Pancreas (tissue), 10 donors: ENCODE measurements around the gene DDX10. TPM values are rescaled to one million over a fixed set of nuclear protein-coding genes. Genes with fewer than 3 reads are reported as not detected.

Experiments used
- ATAC-seq, 4 donors: fragments of 200-7000 bp; cut with Tn5 transposase; one replicate each; pipeline versions ENCODE4 v1.8.0 to v1.9.1; 2020; ENCODE audit warnings: mild to moderate bottlenecking in 4 of 4, moderate library complexity in 4 of 4
- DNase-seq, 6 donors: peaks; one replicate each; pipeline ENCODE4 v3.0.0-alpha.2; 2020
- FAIRE-seq: peaks from 2 replicates; lab custom pipeline; 2012; peaks lifted over from hg19 to GRCh38; lab: Jason Lieb, UNC
- H3K27ac ChIP-seq, 4 donors: fragments of 200-600 bp; sonication (generic); 1 replicate in 3 of 4; 2 replicates in 1 of 4; pipeline versions ENCODE4 v1.5.0 to v1.8.0; 2020
- H3K27me3 ChIP-seq, 4 donors: fragments of 200-600 bp; one replicate each; pipeline ENCODE4 v1.8.0; 2021
- H3K36me3 ChIP-seq, 3 donors: fragments of 200-600 bp; sonication (generic) in 1 of 3; one replicate each; pipeline versions ENCODE4 v1.5.0 to v1.8.0; 2020 to 2021
- H3K4me1 ChIP-seq, 3 donors: fragments of 200-600 bp; one replicate each; pipeline ENCODE4 v1.8.0; 2021
- H3K4me3 ChIP-seq, 4 donors: fragments of 200-600 bp; sonication (generic) in 2 of 4; one replicate each; pipeline versions ENCODE4 v1.5.0 to v1.8.0; 2020 to 2021
- H3K9me3 ChIP-seq, 4 donors: fragments of 200-600 bp; one replicate each; pipeline ENCODE4 v1.8.0; 2021
- WGBS, 2 donors: extraction: QIAGEN DNeasy Blood & Tissue Kit; methylation state at CpG; one replicate each; pipeline ENCODE4 v1.1.7; 2013; 5-methylcytosine and 5-hydroxymethylcytosine counted together
- intact Hi-C, 3 donors: fragments of 100-400 bp; cut with DNase I; formaldehyde crosslinking; loops; one replicate each; pipeline versions ENCODE4 v1.11.1 to v1.14.2; 2022
- polyA plus RNA-seq, 2 donors: library from polyadenylated mRNA; stranded (reverse); fragments of 200-250 nt; gene quantifications; one replicate each; pipeline ENCODE4 v1.2.3, GENCODE V29; 2013
- total RNA-seq, 6 donors: library from RNA; stranded (reverse); fragmentation: NEBNext Ultra II Directional in 4 of 6; extraction: Animal tissue kit (Norgen Biotek cat#: 25700) in 4 of 6; gene quantifications; one replicate each; pipeline versions ENCODE4 v1.2.1 to v1.2.4, GENCODE V29; 2021 to 2023
- TF ChIP-seq, protein P1 (sequence below), 4 donors: fragments of 200-600 bp; sonication (generic) in 3 of 4; IDR thresholded peaks; one replicate each; pipeline versions ENCODE4 v1.5.0 to v1.8.0; 2021; ENCODE audit warnings: antibody characterized with exemption in 4 of 4
- donor health status: healthy with polysubstance abuse.
- donor health status: DM: no; HTN: no; CAD: no; lungs with moderate emphysema.
- donor health status: DM: no; HTN: no; CAD: no.
- donor health status: control.
- donor health status: control.
- donor health status: Bipolar disorder and iron deficiency.
- donor health status: DM: yes; HTN: yes; CAD: no.
- donor health status: DM: no; HTN: no; CAD: no.
- donor health status: DM: no; HTN: no; CAD: no.
- donor health status: DM: yes; HTN: yes; CAD: no.

DDX10 gene
- total and polyA plus RNA-seq, 8 donors: 10.9 to 18.4 (median 16.5) TPM

- intact Hi-C loops: no loop called here
- WGBS, 2 donors: 74 to 88% methylated on average over 4 of the region's 4 CpGs
- TF ChIP-seq, protein P1, sequence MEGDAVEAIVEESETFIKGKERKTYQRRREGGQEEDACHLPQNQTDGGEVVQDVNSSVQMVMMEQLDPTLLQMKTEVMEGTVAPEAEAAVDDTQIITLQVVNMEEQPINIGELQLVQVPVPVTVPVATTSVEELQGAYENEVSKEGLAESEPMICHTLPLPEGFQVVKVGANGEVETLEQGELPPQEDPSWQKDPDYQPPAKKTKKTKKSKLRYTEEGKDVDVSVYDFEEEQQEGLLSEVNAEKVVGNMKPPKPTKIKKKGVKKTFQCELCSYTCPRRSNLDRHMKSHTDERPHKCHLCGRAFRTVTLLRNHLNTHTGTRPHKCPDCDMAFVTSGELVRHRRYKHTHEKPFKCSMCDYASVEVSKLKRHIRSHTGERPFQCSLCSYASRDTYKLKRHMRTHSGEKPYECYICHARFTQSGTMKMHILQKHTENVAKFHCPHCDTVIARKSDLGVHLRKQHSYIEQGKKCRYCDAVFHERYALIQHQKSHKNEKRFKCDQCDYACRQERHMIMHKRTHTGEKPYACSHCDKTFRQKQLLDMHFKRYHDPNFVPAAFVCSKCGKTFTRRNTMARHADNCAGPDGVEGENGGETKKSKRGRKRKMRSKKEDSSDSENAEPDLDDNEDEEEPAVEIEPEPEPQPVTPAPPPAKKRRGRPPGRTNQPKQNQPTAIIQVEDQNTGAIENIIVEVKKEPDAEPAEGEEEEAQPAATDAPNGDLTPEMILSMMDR (IDR thresholded peaks at IDR 0.05): no peak
- H3K4me1 ChIP-seq: no peaks in the 10 kb centered on the region
- H3K9me3 ChIP-seq: no peaks in the 10 kb centered on the region
- no peak overlapping the region for H3K4me3 ChIP-seq
- no peaks in the 10 kb centered on the region for H3K36me3 ChIP-seq
- no peak overlapping the region for H3K27ac ChIP-seq
- no peaks in the 10 kb centered on the region for H3K27me3 ChIP-seq
- FAIRE-seq (no peak), ATAC-seq (peak in 1 of 4 donors; percentile 30), DNase-seq (no peak)
These were observed 205.6 kb downstream of the DDX10 start for GRCh38 chr11:108870373-108871020.

- no peaks in the 10 kb centered on the region for H3K9me3 ChIP-seq
- DNase-seq (no peak), ATAC-seq (no peak), FAIRE-seq (no peak)
- H3K4me1 ChIP-seq: no peaks in the 10 kb centered on the region
- TF ChIP-seq, protein P1 (IDR thresholded peaks at IDR 0.05): peak in 2 of 4 donors; percentile 2 to 21
- no peak overlapping the region for H3K27ac ChIP-seq
- H3K27me3 ChIP-seq: no peaks in the 10 kb centered on the region
- no peak overlapping the region for H3K4me3 ChIP-seq
- intact Hi-C loops: no loop called here
- no peaks in the 10 kb centered on the region for H3K36me3 ChIP-seq
These were observed 206.3 kb downstream of the DDX10 start for GRCh38 chr11:108871152-108871551.

DNA sequence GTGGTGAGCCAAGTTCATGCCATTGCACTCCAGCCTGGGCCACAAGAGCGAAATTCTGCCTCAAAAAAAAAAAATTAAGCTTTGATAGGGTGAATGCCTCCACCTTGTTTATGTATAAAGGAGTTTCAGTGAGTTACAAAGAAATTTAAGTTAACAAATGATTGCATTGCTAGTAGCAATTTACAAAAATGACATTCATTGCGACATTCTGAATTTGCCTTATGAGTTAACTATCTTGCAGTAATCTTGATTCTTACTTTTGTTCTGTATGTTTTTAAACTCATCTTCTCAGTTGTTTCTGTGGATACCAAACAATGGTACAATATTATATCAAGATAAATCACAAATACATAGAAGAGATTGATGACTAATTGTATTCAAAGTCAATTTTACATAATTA lies 207.0 kb downstream of the DDX10 start:
- Histone ChIP-seq H3K27me3 (no peaks in the 10 kb centered on the region), H3K36me3 (no peaks in the 10 kb centered on the region), H3K4me3 (no peak overlapping the region), H3K27ac (no peak overlapping the region), H3K4me1 (no peaks in the 10 kb centered on the region), H3K9me3 (no peaks in the 10 kb centered on the region)
- DNase-seq (no peak), ATAC-seq (no peak), FAIRE-seq (no peak)
- TF ChIP-seq, protein P1 (IDR thresholded peaks at IDR 0.05): no peak
- 94 to 96% methylated on average over 2 of the region's 2 CpGs for WGBS, 2 donors
- intact Hi-C loops: no loop called here

- TF ChIP-seq, protein P1 (IDR thresholded peaks at IDR 0.05): no peak
- DNase-seq (no peak), ATAC-seq (no peak), FAIRE-seq (no peak)
- Histone ChIP-seq H3K27me3 (no peaks in the 10 kb centered on the region), H3K9me3 (no peaks in the 10 kb centered on the region), H3K4me3 (no peak overlapping the region), H3K4me1 (no peaks in the 10 kb centered on the region), H3K36me3 (no peaks in the 10 kb centered on the region), H3K27ac (no peak overlapping the region)
- 74 to 77% methylated on average over 3 of the region's 3 CpGs for WGBS, 2 donors
- intact Hi-C loops: no loop called here
These were observed 208.0 kb downstream of the DDX10 start for GRCh38 chr11:108872781-108873291.

DNA sequence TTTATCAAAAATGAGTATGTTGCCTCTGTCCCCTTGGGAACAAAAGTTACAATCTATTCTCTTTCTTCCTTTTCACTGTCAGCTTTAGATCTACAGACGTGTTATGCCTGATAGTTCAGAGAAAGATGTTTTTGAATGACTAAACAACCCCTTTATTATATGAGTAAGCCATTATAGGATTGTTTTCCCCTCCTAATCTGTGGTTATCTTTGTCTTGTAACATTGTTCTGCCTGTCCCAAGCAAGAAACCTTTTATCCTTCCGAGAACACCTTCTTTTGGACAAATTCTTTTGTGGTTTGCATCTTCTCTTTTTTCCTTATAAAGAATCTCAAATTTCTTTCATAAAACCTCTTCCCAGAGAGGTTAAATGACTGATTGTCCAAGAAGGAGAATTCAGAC lies 208.4 kb downstream of the DDX10 start:
- Histone ChIP-seq H3K4me1 (no peaks in the 10 kb centered on the region), H3K27me3 (no peaks in the 10 kb centered on the region), H3K9me3 (no peaks in the 10 kb centered on the region), H3K4me3 (no peak overlapping the region), H3K36me3 (no peaks in the 10 kb centered on the region), H3K27ac (no peak overlapping the region)
- TF ChIP-seq, protein P1 (IDR thresholded peaks at IDR 0.05): no peak
- ATAC-seq (no peak), FAIRE-seq (no peak), DNase-seq (no peak)
- 74 to 89% methylated on average over 2 of the region's 2 CpGs for WGBS, 2 donors
- intact Hi-C loops: no loop called here
